H1 (cell line): ENCODE measurements around the gene ARHGAP15. TPM values are rescaled to one million over a fixed set of nuclear protein-coding genes. Genes with fewer than 3 reads are reported as not detected.

Source experiments
- CHD7 ChIP-seq: fragments of 300-600 bp; sonication (generic); IDR thresholded peaks from 2 replicates; pipeline ENCODE4 v1.7.1; 2012; ENCODE audit warnings: low read length, moderate library complexity, mild to moderate bottlenecking, inconsistent platforms; ENCODE audit not compliant: insufficient replicate concordance
- polyA plus RNA-seq, 7 experiments: library from polyadenylated mRNA; depleted of rRNA in 3 of 7; stranded (reverse) in 5 of 7; unstranded in 2 of 7; fragments of >200 nt in 5 of 7; fragments of 200-250 nt in 2 of 7; gene quantifications; 1 replicate in 5 of 7; 2 replicates in 1 of 7; 4 replicates in 1 of 7; pipeline versions ENCODE4 v1.2.1 to v1.2.3, GENCODE V29; 2011 to 2013; ENCODE audit warnings: missing spikeins in 2 of 7, mixed read lengths in 2 of 7
- total RNA-seq: library from RNA; stranded (reverse); fragmentation: NEBNext Ultra II Directional; extraction: Animal tissue kit (Norgen Biotek cat#: 25700); gene quantifications from 2 replicates; pipeline ENCODE4 v1.2.1, GENCODE V29; 2021

ARHGAP15 gene
- total and polyA plus RNA-seq, 2 of the 8 experiments (the other 6 are each of a cell fraction or from before 2014, with no cell fraction given) = not detected

GRCh38 chr2:143088388-143088787 lies 40.8 kb upstream of the ARHGAP15 start (continued):
- no peak for TF ChIP-seq CHD7
